Measurements from ENCODE around the gene CAPZA1.
"Not testable (repeated sequence)": the region's sequence is repeated elsewhere in the genome, so short reads cannot be mapped to it uniquely, and the experiment has no call there.

The CAPZA1 gene

GRCh38 chr1:112619518-112620376 is at the start of gene CAPZA1:
Gene CAPZA1 (plus strand): TSS chr1:112619832. CDS start chr1:112619845, 13 bp downstream.
- peak; percentile 92 to 98 for DNase-seq

GRCh38 chr1:112575154-112575804 is 44.4 kb upstream of the CAPZA1 start:
- DNase-seq: no peak

GRCh38 chr1:112576240-112576639 is 43.4 kb upstream of the CAPZA1 start:
- DNase-seq: no peak

- no peak for DNase-seq
Measured at GRCh38 chr1:112579801-112580510, 39.7 kb upstream of the CAPZA1 start.

- no peak for DNase-seq
Measured at GRCh38 chr1:112581586-112582192, 37.9 kb upstream of the CAPZA1 start.

- DNase-seq: no peak
Measured at GRCh38 chr1:112583366-112583765, 36.3 kb upstream of the CAPZA1 start.

- DNase-seq: no peak
Measured at GRCh38 chr1:112589766-112590165, 29.9 kb upstream of the CAPZA1 start.

- DNase-seq: no peak
Measured at GRCh38 chr1:112594208-112594876, 25.3 kb upstream of the CAPZA1 start.

- no peak for DNase-seq
Measured at GRCh38 chr1:112599477-112599876, 20.2 kb upstream of the CAPZA1 start.

GRCh38 chr1:112603012-112603411 is 16.6 kb upstream of the CAPZA1 start:
- no peak for DNase-seq

GRCh38 chr1:112603541-112603940 is 16.1 kb upstream of the CAPZA1 start:
- no peak for DNase-seq

- no peak for DNase-seq
Measured at GRCh38 chr1:112605633-112606327, 13.9 kb upstream of the CAPZA1 start.

- peak; percentile 38 to 55 for DNase-seq
Measured at GRCh38 chr1:112614460-112615065, 5.1 kb upstream of the CAPZA1 start.

GRCh38 chr1:112618114-112618720 is 1.4 kb upstream of the CAPZA1 start:
- peak; percentile 24 to 29 for DNase-seq

GRCh38 chr1:112618721-112619517 is 713 bp upstream of the CAPZA1 start, which contains the start of gene ST7L:
Gene ST7L (minus strand): TSS chr1:112619141. CDS start chr1:112619113, 28 bp downstream.
- peak; percentile 76 to 88 for DNase-seq

GRCh38 chr1:112620377-112620695 is 704 bp downstream of the CAPZA1 start:
- no peak for DNase-seq

- DNase-seq: not testable (repeated sequence)
Measured at GRCh38 chr1:112624493-112624892, 4.9 kb downstream of the CAPZA1 start.

GRCh38 chr1:112625696-112626095 is 6.1 kb downstream of the CAPZA1 start:
- DNase-seq: no peak

- no peak for DNase-seq
Measured at GRCh38 chr1:112626193-112626592, 6.6 kb downstream of the CAPZA1 start.

GRCh38 chr1:112626887-112627286 is 7.3 kb downstream of the CAPZA1 start:
- no peak for DNase-seq

Measured in NCI-H526 (cell line).